GM12891 (cell line): Measurements from ENCODE around the gene RDX. TPM values are rescaled to one million over a fixed set of nuclear protein-coding genes. Genes with fewer than 3 reads are reported as not detected.

Source experiments
- DNase-seq: peaks from one replicate; pipeline ENCODE4 v3.0.0; 2011; ENCODE audit warnings: low spot score; ENCODE audit not compliant: insufficient read length
- FAIRE-seq: peaks from 2 replicates; lab custom pipeline; 2011; peaks lifted over from hg19 to GRCh38; lab: Jason Lieb, UNC
- PAX5 ChIP-seq: IDR thresholded peaks from 2 replicates; pipeline ENCODE4 v1.6.1; 2011; ENCODE audit warnings: low read length, moderate library complexity, mild to moderate bottlenecking; ENCODE audit not compliant: insufficient read depth, severe bottlenecking
- POLR2A ChIP-seq: IDR thresholded peaks from 2 replicates; pipeline ENCODE4 v1.6.1; 2011; ENCODE audit warnings: low read depth, low read length, control low read depth
- POLR2AphosphoS5 ChIP-seq: IDR thresholded peaks from 2 replicates; pipeline ENCODE4 v1.6.1; 2011; ENCODE audit warnings: low read depth, low read length, control low read depth
- POU2F2 ChIP-seq: IDR thresholded peaks from 2 replicates; pipeline ENCODE4 v1.6.1; 2011; ENCODE audit warnings: low read depth, mild to moderate bottlenecking, control low read depth, low read length, moderate library complexity
- SPI1 ChIP-seq: IDR thresholded peaks from 2 replicates; pipeline ENCODE4 v1.6.1; 2011; ENCODE audit warnings: low read depth, low read length, control low read depth
- TAF1 ChIP-seq: IDR thresholded peaks from 2 replicates; pipeline ENCODE4 v1.6.1; 2011; ENCODE audit warnings: low read depth, low read length, control low read depth
- polyA plus RNA-seq: library from polyadenylated mRNA; unstranded; fragments of >200 nt; gene quantifications from one replicate; pipeline ENCODE4 v1.2.1, GENCODE V29; 2012; ENCODE audit warnings: low read depth, missing spikeins, inconsistent platforms; ENCODE audit not compliant: missing spikeins

The RDX gene
- 30.1 TPM for polyA plus RNA-seq

- peak; percentile 54; the same call in 1 of the 2 replicates for TF ChIP-seq POLR2A
- TF ChIP-seq POU2F2, result no peak
- peak; percentile 89 for DNase-seq
- peak; percentile 87 for FAIRE-seq
Observed at GRCh38 chr11:110296226-110297075, at the start of gene RDX. TSS of gene RDX (minus strand) at chr11:110296614. CDS start at chr11:110279692, 16,922 bp downstream.

GRCh38 chr11:110345743-110346142 lies 49.3 kb upstream of the RDX start:
- FAIRE-seq (peak; percentile 73), DNase-seq (no peak)
- TF ChIP-seq TAF1 (no peak), POLR2A (no peak), PAX5 (no peak), POU2F2 (no peak), SPI1 (no peak), POLR2AphosphoS5 (no peak)

- DNase-seq (no peak), FAIRE-seq (no peak)
- no peak for TF ChIP-seq SPI1
- TF ChIP-seq TAF1, result no peak
Observed at GRCh38 chr11:110340436-110340835, 44.0 kb upstream of the RDX start.

- TF ChIP-seq TAF1 (no peak), PAX5 (no peak), SPI1 (no peak; the same call in 1 of the 2 replicates), POU2F2 (no peak), POLR2A (no peak), POLR2AphosphoS5 (no peak)
- FAIRE-seq, result no peak
- DNase-seq, result no peak
Observed at GRCh38 chr11:110339456-110340250, 43.2 kb upstream of the RDX start.

- DNase-seq (no peak), FAIRE-seq (no peak)
- TF ChIP-seq POLR2A, result no peak
- no peak for TF ChIP-seq TAF1
- no peak for TF ChIP-seq POU2F2
- peak; percentile 84 for TF ChIP-seq SPI1
Observed at GRCh38 chr11:110338684-110339083, 42.3 kb upstream of the RDX start.

- no peak for DNase-seq
- FAIRE-seq, result no peak
Observed at GRCh38 chr11:110337570-110338193, 41.3 kb upstream of the RDX start.

GRCh38 chr11:110336054-110336453 lies 39.6 kb upstream of the RDX start:
- DNase-seq (no peak), FAIRE-seq (no peak)
- no peak for TF ChIP-seq POLR2A
- TF ChIP-seq PAX5, result no peak
- TF ChIP-seq TAF1, result no peak
- TF ChIP-seq POLR2AphosphoS5, result no peak
- TF ChIP-seq POU2F2, result no peak
- TF ChIP-seq SPI1, result no peak

More at GRCh38 chr11:110337570-110338193, 41.3 kb upstream of the RDX start:
- no peak for TF ChIP-seq PAX5
- TF ChIP-seq POU2F2, result no peak
- TF ChIP-seq POLR2AphosphoS5, result no peak
- no peak for TF ChIP-seq POLR2A
- no peak for TF ChIP-seq SPI1
- no peak for TF ChIP-seq TAF1

GRCh38 chr11:110335358-110335757 lies 38.9 kb upstream of the RDX start:
- FAIRE-seq (no peak), DNase-seq (no peak)
- TF ChIP-seq POU2F2, result no peak
- no peak for TF ChIP-seq POLR2AphosphoS5
- no peak for TF ChIP-seq POLR2A
- TF ChIP-seq PAX5, result no peak
- TF ChIP-seq SPI1, result no peak
- TF ChIP-seq TAF1, result no peak

GRCh38 chr11:110331626-110332025 lies 35.2 kb upstream of the RDX start:
- DNase-seq (no peak), FAIRE-seq (no peak)
- no peak for TF ChIP-seq SPI1
- no peak for TF ChIP-seq POU2F2
- TF ChIP-seq POLR2A, result no peak
- no peak for TF ChIP-seq TAF1
- no peak for TF ChIP-seq POLR2AphosphoS5
- no peak for TF ChIP-seq PAX5

- FAIRE-seq (no peak), DNase-seq (no peak)
- TF ChIP-seq TAF1 (no peak), POLR2AphosphoS5 (no peak), SPI1 (no peak), POLR2A (no peak), PAX5 (no peak), POU2F2 (no peak)
Observed at GRCh38 chr11:110329445-110329844, 33.0 kb upstream of the RDX start.
